Measurements from ENCODE around the gene RNF25.

The RNF25 gene

GRCh38 chr2:218680061-218680460, 8.3 kb upstream of the RNF25 start:
- DNase-seq (ENCODE audit: low spot score), result no peak

GRCh38 chr2:218679119-218679518, 7.3 kb upstream of the RNF25 start:
- no peak for DNase-seq (ENCODE audit: low spot score)

GRCh38 chr2:218671097-218671653, 627 bp downstream of the RNF25 start:
- no peak for DNase-seq (ENCODE audit: low spot score)

- DNase-seq (ENCODE audit: low spot score), result no peak
Observed at GRCh38 chr2:218664653-218665052, 7.1 kb downstream of the RNF25 start.

GRCh38 chr2:218663901-218664300, 7.9 kb downstream of the RNF25 start:
- DNase-seq (ENCODE audit: low spot score), result no peak

- DNase-seq (ENCODE audit: low spot score), result no peak
Observed at GRCh38 chr2:218662827-218663226, 9.0 kb downstream of the RNF25 start.

GRCh38 chr2:218662377-218662776, 9.4 kb downstream of the RNF25 start:
- DNase-seq (ENCODE audit: low spot score), result no peak

- no peak for DNase-seq (ENCODE audit: low spot score)
Observed at GRCh38 chr2:218659988-218660358, 11.8 kb downstream of the RNF25 start.

GRCh38 chr2:218659258-218659987, 12.4 kb downstream of the RNF25 start, which contains the start of the genes BCS1L and ZNF142:
Gene BCS1L, plus strand, starts transcription at chr2:218659683. Its CDS starts 1,305 bp downstream, at chr2:218660988.
Gene ZNF142, minus strand, starts transcription at chr2:218659623. Its CDS starts 3,194 bp downstream, at chr2:218656429.
- peak; percentile 96 for DNase-seq (ENCODE audit: low spot score)

GRCh38 chr2:218658671-218659257, 13.0 kb downstream of the RNF25 start:
- peak; percentile 49 for DNase-seq (ENCODE audit: low spot score)

GRCh38 chr2:218655751-218656150, 16.1 kb downstream of the RNF25 start:
- DNase-seq (ENCODE audit: low spot score), result no peak

GRCh38 chr2:218648787-218649100, 23.1 kb downstream of the RNF25 start:
- no peak for DNase-seq (ENCODE audit: low spot score)

GRCh38 chr2:218648088-218648786, 23.6 kb downstream of the RNF25 start:
- peak; percentile 62 for DNase-seq (ENCODE audit: low spot score)

GRCh38 chr2:218645126-218645525, 26.7 kb downstream of the RNF25 start:
- DNase-seq (ENCODE audit: low spot score), result no peak

GRCh38 chr2:218644721-218645120, 27.1 kb downstream of the RNF25 start:
- no peak for DNase-seq (ENCODE audit: low spot score)

GRCh38 chr2:218643751-218644310, 28.0 kb downstream of the RNF25 start:
- DNase-seq (ENCODE audit: low spot score), result no peak

GRCh38 chr2:218642786-218643185, 29.0 kb downstream of the RNF25 start:
- no peak for DNase-seq (ENCODE audit: low spot score)

GRCh38 chr2:218642121-218642656, 29.6 kb downstream of the RNF25 start:
- DNase-seq (ENCODE audit: low spot score), result no peak

GRCh38 chr2:218638372-218638771, 33.4 kb downstream of the RNF25 start:
- no peak for DNase-seq (ENCODE audit: low spot score)

GRCh38 chr2:218635719-218636118, 36.1 kb downstream of the RNF25 start:
- DNase-seq (ENCODE audit: low spot score), result no peak

GRCh38 chr2:218631837-218632236, 40.0 kb downstream of the RNF25 start:
- DNase-seq (ENCODE audit: low spot score), result no peak

GRCh38 chr2:218627939-218628338, 43.9 kb downstream of the RNF25 start:
- no peak for DNase-seq (ENCODE audit: low spot score)

Data from cerebellar cortex (tissue), 1 donor.